ENCODE results near the gene CDH4.

Gene CDH4

GRCh38 chr20:61732511-61733210 is 480.6 kb downstream of the CDH4 start:
- H3K9ac ChIP-seq (ENCODE audit: low read length) = no peak overlapping the region
- no peaks in the 10 kb centered on the region for H3K79me2 ChIP-seq (ENCODE audit: insufficient read depth, low read length)
- H3K9me3 ChIP-seq (ENCODE audit: insufficient read depth, low read length) = no peaks in the 10 kb centered on the region
- H3K4me2 ChIP-seq (ENCODE audit: low read depth, low read length, poor library complexity, severe bottlenecking) = no peak overlapping the region
- no peaks in the 10 kb centered on the region for H3K27me3 ChIP-seq (ENCODE audit: low read length)
- no peaks in the 10 kb centered on the region for H4K20me1 ChIP-seq (ENCODE audit: low read depth, low read length)
- H3K4me3 ChIP-seq (ENCODE audit: insufficient read depth, low read length, poor library complexity, severe bottlenecking) = no peak overlapping the region
- no peak overlapping the region for H3K27ac ChIP-seq (ENCODE audit: low read depth, low read length)
- TF ChIP-seq CTCF (IDR thresholded peaks at IDR 0.05; ENCODE audit: insufficient read depth, low read length, poor library complexity, severe bottlenecking) (no peak), EZH2phosphoT487 (conservative IDR thresholded peaks at IDR 0.05; ENCODE audit: low read length) (no peak)
- H3K36me3 ChIP-seq (ENCODE audit: low read length) = no peaks in the 10 kb centered on the region
- H3F3A ChIP-seq (ENCODE audit: insufficient read depth) = no peaks in the 10 kb centered on the region
- H2AFZ ChIP-seq (ENCODE audit: low read depth, low read length, severe bottlenecking) = no peak overlapping the region
- no peaks in the 10 kb centered on the region for H3K9me2 ChIP-seq (replicated peaks; ENCODE audit: insufficient read depth, low read length)

- Histone ChIP-seq H3K27me3 (ENCODE audit: low read length) (no peaks in the 10 kb centered on the region), H2AFZ (ENCODE audit: low read depth, low read length, severe bottlenecking) (no peak overlapping the region), H3K9ac (ENCODE audit: low read length) (no peak overlapping the region), H3K4me2 (ENCODE audit: low read depth, low read length, poor library complexity, severe bottlenecking) (no peak overlapping the region), H3K79me2 (ENCODE audit: insufficient read depth, low read length) (no peaks in the 10 kb centered on the region), H3F3A (ENCODE audit: insufficient read depth) (no peaks in the 10 kb centered on the region), H3K4me3 (ENCODE audit: insufficient read depth, low read length, poor library complexity, severe bottlenecking) (no peak overlapping the region), H3K36me3 (ENCODE audit: low read length) (no peaks in the 10 kb centered on the region), H3K27ac (ENCODE audit: low read depth, low read length) (no peak overlapping the region), H3K9me2 (replicated peaks; ENCODE audit: insufficient read depth, low read length) (no peaks in the 10 kb centered on the region), H3K9me3 (ENCODE audit: insufficient read depth, low read length) (no peaks in the 10 kb centered on the region), H4K20me1 (ENCODE audit: low read depth, low read length) (no peaks in the 10 kb centered on the region)
- no peak for TF ChIP-seq CTCF (IDR thresholded peaks at IDR 0.05; ENCODE audit: insufficient read depth, low read length, poor library complexity, severe bottlenecking)
- no peak for TF ChIP-seq EZH2phosphoT487 (conservative IDR thresholded peaks at IDR 0.05; ENCODE audit: low read length)
Observed at GRCh38 chr20:61733216-61733615, 481.2 kb downstream of the CDH4 start.

- Histone ChIP-seq H3K9me2 (replicated peaks; ENCODE audit: insufficient read depth, low read length) (no peaks in the 10 kb centered on the region), H3K4me2 (ENCODE audit: low read depth, low read length, poor library complexity, severe bottlenecking) (no peak overlapping the region), H3K27ac (ENCODE audit: low read depth, low read length) (no peak overlapping the region), H3K9ac (ENCODE audit: low read length) (no peak overlapping the region), H3K36me3 (ENCODE audit: low read length) (no peaks in the 10 kb centered on the region), H3K79me2 (ENCODE audit: insufficient read depth, low read length) (no peaks in the 10 kb centered on the region), H3K27me3 (ENCODE audit: low read length) (no peaks in the 10 kb centered on the region), H3K4me3 (ENCODE audit: insufficient read depth, low read length, poor library complexity, severe bottlenecking) (no peak overlapping the region), H3F3A (ENCODE audit: insufficient read depth) (no peaks in the 10 kb centered on the region), H4K20me1 (ENCODE audit: low read depth, low read length) (no peaks in the 10 kb centered on the region), H3K9me3 (ENCODE audit: insufficient read depth, low read length) (no peaks in the 10 kb centered on the region), H2AFZ (ENCODE audit: low read depth, low read length, severe bottlenecking) (no peak overlapping the region)
- TF ChIP-seq EZH2phosphoT487 (conservative IDR thresholded peaks at IDR 0.05; ENCODE audit: low read length) (no peak), CTCF (IDR thresholded peaks at IDR 0.05; ENCODE audit: insufficient read depth, low read length, poor library complexity, severe bottlenecking) (no peak)
Observed at GRCh38 chr20:61733891-61734732, 482.1 kb downstream of the CDH4 start.
